Effector CD8-positive, alpha-beta T cell (primary cell): ENCODE data around the gene KRTAP9-9.
"Not testable (repeated sequence)": the region's sequence is repeated elsewhere in the genome, so short reads cannot be mapped to it uniquely, and the experiment has no call there.

ENCODE experiments used
- DNase-seq: peaks from one replicate; lab custom pipeline; 2025; lab: John Stamatoyannopoulos, UW
- total RNA-seq, 4 experiments: gene quantifications; one replicate each; lab custom pipeline; 2026; lab: John Stamatoyannopoulos, UW

KRTAP9-9 gene
- total RNA-seq = 0 reads per million in 4 experiments

- DNase-seq = not testable (repeated sequence)
Measured at GRCh38 chr17:41255381-41256290, at the start of gene KRTAP9-9. KRTAP9-9 (plus strand) TSS chr17:41255384.

DNA sequence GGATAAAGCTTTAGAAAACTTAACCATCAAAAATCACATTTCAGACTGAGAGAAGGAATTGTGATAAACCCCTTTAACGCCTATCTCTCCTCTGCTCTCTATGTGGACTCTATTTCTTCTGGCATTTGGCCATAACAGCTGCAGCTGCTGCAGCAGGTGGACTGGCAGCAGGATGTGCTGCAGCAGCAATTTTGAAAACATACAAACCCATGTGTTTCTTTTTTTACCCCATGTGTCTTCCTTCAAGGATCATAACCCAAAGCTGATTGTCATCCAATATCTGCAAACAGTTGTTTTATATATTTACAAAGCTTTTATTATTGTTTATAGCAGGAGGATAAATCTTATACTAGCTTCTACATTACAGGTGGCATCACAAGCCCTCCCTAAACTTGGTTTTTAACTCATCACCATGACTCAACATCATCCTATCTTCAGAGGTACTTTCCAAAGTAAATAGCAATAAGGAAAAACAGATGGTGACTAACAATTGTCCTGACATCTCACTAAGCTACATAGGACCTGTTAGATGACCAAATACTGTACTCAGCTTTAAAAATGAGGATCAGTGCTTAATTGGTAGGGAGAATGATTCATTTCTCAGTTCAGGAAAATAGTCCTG lies 43.2 kb upstream of the KRTAP9-9 start:
- DNase-seq = no peak

DNA sequence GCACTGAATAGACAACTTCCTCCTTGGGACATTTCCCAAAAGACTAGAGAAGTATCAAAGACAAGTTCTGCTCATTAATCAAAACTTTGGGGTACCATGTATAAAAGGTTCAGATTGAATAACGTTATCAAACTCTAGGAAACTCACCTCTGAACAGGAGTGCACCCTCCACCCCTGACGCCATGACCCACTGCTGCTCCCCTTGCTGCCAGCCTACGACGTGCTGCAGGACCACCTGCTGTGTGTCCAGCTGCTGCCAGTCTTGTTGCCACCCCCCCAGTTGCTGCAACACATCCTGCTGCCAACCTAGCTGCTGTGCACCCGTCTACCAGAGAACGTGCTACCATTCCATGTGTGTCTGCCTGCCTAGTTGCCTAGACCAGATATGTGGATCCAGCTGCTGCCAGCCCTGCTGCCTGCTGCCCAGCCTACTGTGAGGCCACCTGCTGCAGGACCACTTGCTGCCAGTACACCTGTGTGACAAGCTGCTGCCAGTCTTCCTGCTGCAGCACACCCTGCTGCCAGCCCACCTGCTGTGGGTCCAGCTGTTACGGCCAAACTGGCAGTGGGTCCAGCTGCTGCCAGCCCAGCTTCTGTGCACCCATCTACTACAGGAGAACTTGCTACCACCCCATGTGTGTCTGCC lies 42.5 kb upstream of the KRTAP9-9 start:
- no peak for DNase-seq

GRCh38 chr17:41215681-41216080 lies 39.5 kb upstream of the KRTAP9-9 start:
- DNase-seq = no peak

DNA sequence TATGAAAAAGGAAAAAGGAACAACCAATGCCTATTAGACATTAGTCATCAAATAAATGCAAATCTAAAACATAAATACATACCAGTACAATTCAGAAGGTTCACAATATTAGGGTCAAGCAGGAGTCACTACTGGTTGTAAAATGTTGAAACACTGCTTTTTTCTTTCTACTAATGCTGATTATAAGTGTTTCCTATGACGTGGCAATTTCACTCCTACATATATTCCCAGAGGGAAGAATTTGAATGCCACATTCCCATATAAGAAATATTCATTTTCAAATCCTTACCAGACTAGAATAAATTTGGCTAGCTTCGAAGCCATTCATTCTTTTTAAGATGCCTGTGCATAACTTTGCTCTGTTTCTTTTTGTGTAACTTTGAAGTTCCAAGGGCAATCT lies 31.4 kb upstream of the KRTAP9-9 start:
- no peak for DNase-seq

DNA sequence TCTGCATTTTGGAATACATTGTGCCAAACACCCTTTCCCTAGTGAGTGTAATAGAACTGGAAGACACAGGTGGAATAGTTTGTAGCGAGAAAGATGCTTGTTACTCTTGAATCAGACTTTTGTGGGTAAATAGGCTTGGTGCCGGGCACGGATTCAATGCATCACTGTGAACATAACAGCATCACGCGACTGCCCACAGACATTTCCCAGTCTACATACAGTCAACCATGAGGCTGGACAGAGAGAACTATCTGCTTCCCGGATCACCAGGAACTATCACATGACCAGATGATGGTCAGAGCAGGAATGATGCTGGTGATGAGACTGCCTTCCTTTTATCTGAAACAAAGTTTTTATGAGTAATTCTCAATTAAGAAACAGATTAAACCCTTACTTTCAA lies 29.1 kb upstream of the KRTAP9-9 start:
- DNase-seq = no peak

DNA sequence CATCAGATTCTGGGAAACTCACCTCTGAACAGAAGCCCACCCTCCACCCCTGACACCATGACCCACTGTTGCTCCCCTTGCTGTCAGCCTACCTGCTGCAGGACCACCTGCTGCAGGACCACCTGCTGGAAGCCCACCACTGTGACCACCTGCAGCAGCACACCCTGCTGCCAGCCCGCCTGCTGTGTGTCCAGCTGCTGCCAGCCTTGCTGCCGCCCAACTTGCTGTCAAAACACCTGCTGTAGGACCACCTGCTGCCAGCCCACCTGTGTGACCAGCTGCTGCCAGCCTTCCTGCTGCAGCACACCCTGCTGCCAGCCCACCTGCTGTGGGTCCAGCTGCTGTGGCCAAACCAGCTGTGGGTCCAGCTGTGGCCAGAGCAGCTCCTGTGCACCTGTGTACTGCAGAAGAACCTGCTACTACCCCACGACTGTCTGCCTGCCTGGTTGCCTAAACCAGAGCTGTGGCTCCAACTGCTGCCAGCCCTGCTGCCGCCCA lies 28.5 kb upstream of the KRTAP9-9 start, which contains the start of gene KRTAP9-2:
KRTAP9-2 (plus strand) TSS at position 51 of the 498 bp plus-strand sequence; CDS start at position 58, 7 bp downstream.
- not testable (repeated sequence) for DNase-seq

DNA sequence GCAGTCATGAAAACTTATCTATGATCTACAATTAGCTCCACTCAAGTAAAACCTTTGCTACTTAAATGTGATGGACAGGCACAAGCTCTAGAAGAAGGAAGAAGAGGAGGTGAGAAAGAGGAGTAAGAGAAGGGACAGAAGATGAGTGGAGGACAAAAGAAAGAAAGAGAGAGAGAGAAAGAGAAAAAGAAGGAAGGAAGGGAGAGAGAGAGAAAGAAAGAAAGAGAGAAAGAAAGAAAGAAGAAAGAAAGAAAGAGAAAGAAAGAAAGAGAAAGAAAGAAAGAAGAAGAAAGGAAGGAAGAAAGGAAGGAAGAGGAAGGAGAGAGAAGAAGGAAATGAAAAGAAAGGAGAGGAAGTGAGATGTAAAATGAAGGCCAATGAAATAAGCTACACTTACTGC lies 25.1 kb upstream of the KRTAP9-9 start:
- DNase-seq = no peak

- no peak for DNase-seq
Measured at GRCh38 chr17:41231731-41232130, 23.5 kb upstream of the KRTAP9-9 start.

- DNase-seq = not testable (repeated sequence)
Measured at GRCh38 chr17:41232399-41233105, 22.6 kb upstream of the KRTAP9-9 start, which contains the start of gene KRTAP9-3. KRTAP9-3 (plus strand) TSS chr17:41232449; CDS start chr17:41232502, 53 bp downstream.

- DNase-seq = not testable (repeated sequence)
Measured at GRCh38 chr17:41237116-41237515, 18.1 kb upstream of the KRTAP9-9 start.

DNA sequence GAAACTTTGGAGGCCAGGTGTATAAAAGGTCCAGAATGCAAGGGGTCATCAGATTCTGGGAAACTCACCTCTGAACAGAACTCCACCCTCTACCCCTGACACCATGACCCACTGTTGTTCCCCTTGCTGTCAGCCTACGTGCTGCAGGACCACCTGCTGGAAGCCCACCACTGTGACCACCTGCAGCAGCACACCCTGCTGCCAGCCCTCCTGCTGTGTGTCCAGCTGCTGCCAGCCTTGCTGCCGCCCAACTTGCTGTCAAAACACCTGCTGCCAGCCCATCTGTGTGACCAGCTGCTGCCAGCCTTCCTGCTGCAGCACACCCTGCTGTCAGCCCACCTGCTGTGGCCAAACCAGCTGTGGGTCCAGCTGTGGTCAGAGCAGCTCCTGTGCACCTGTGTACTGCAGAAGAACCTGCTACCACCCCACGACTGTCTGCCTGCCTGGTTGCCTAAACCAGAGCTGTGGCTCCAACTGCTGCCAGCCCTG lies 17.2 kb upstream of the KRTAP9-9 start, which contains the start of gene KRTAP9-8:
KRTAP9-8 (plus strand) TSS at position 51 of the 489 bp plus-strand sequence; CDS start at position 104, 53 bp downstream.
- DNase-seq = not testable (repeated sequence)

DNA sequence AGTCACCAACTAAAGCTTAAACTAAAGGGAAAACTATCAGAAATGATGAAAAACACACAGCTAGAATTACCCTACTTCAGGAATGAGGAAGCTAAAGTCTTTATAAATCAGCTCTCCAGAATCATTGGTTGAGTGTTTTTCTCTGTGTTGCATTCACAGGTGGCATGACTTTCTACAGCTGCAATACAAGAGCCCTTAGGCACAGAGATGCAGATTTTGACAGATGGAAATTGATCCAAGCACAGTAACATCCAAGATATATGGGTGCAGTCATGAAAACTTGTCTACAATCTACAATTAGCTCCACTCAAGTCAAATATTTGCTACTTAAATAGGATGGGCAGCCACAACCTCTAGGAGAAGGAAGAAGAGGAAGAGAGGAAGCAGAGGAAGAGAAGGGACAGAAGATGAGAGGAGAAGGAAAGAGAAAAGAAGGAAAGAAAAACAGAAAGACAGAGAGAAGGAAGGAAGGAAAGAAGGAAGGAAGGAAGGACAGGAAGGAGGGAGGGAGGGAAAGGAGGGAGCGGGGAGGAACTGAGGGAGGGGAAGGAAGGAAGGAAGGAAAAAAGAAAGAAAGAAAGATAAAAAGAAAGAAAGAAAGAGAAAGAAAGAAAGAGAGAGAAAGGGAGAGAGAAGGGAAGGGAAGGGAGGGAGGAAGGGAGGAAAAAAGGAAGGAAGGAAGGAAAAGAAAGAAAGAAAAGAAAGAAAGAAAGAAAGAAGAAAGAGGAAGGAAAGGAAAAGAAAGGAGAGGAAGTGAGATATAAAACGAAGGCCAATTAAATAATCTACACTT lies 8.0 kb upstream of the KRTAP9-9 start:
- not testable (repeated sequence) for DNase-seq

DNA sequence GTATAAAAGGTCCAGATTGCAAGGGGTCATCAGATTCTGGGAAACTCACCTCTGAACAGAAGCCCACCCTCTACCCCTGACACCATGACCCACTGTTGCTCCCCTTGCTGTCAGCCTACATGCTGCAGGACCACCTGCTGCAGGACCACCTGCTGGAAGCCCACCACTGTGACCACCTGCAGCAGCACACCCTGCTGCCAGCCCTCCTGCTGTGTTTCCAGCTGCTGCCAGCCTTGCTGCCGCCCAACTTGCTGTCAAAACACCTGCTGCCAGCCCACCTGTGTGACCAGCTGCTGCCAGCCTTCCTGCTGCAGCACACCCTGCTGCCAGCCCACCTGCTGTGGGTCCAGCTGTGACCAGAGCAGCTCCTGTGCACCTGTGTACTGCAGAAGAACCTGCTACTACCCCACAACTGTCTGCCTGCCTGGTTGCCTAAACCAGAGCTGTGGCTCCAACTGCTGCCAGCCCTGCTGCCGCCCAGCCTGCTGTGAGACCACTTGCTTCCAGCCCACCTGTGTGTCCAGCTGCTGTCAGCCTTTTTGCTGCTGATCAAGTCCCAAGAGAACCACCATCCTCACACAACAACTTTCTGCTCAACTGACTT lies 5.4 kb upstream of the KRTAP9-9 start, which contains the start of gene KRTAP9-4:
KRTAP9-4 (plus strand) TSS at position 51 of the 604 bp plus-strand sequence; CDS start at position 85, 34 bp downstream.
- not testable (repeated sequence) for DNase-seq

GRCh38 chr17:41251261-41251660 lies 3.9 kb upstream of the KRTAP9-9 start:
- no peak for DNase-seq

DNA sequence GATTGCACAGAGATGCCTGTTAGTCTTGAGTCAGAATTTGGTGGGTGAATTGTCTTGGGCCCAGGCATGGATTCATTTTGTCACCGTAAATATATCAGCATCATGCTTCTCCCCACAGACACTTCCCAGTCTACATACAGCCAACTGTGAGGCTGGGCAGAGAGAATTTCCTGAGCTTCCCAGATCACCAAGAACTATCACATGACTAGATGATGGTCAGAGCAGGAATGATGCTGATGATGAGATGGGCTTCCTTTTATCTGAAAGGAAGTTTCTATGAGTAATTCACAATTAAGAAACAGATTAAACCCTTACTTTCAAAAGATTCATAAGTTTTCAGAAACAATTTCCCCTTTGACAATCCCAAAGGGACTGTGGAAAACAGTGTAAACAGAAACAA lies 323 bp upstream of the KRTAP9-9 start:
- no peak for DNase-seq

DNA sequence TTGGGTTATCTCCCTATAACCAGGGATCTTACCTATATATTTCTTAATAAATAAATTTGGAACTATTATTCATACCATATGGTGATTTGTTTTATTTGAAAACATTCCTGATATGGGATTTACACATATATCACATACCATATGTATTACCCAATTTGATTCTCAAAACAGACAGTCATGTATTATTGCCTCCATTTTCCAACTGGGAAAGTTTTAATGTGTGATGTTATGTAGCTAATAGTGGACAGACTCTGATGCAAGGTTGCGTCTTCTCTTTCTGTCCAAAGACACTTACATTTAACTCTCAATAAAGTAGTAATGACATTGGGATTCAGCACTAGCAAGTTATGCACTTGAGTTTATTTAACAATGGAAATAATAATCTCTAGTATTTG lies 1.1 kb downstream of the KRTAP9-9 start:
- no peak for DNase-seq

- DNase-seq = no peak
Measured at GRCh38 chr17:41258406-41258805, 3.2 kb downstream of the KRTAP9-9 start.

- no peak for DNase-seq
Measured at GRCh38 chr17:41263212-41263611, 8.0 kb downstream of the KRTAP9-9 start.

DNA sequence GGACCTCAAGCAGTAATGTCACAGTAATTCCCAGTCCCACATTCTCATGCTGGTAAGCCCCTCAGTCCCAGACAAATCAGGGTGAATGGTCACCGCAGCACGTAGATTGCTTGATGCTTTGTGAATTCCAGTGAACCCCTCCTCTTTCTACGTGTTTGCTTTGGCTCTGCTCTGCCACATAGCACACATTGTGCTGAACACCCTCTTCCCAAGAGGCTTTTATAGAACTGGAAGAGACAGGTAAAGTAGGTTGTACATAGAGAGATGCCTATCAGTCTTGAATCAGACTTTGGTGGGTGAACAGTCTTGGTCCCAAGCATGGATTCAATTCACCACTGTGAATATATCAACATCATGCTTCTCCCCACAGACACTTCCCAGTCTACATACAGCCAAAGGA lies 9.4 kb downstream of the KRTAP9-9 start:
- no peak for DNase-seq
